Measurements from ENCODE around the gene ADAMTS10.

DNA sequence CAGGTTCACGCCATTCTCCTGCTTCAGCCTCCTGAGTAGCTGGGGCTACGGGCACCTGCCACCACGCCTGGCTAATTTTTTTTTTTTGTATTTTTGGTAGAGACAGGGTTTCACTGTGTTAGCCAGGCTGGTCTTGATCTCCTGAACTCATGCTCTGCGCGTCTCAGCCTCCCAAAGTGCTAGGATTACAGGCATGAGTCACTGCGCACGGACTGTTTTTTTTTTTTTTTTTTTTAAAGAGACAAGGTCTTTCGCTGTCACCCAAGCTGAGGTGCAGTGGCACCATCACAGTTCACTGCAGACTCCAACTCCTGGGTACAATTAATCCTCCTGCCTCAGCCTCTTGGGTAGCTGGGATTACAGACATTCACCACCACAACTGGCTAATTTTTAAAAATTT lies 8.2 kb upstream of the ADAMTS10 start:
- TF ChIP-seq, protein P1, sequence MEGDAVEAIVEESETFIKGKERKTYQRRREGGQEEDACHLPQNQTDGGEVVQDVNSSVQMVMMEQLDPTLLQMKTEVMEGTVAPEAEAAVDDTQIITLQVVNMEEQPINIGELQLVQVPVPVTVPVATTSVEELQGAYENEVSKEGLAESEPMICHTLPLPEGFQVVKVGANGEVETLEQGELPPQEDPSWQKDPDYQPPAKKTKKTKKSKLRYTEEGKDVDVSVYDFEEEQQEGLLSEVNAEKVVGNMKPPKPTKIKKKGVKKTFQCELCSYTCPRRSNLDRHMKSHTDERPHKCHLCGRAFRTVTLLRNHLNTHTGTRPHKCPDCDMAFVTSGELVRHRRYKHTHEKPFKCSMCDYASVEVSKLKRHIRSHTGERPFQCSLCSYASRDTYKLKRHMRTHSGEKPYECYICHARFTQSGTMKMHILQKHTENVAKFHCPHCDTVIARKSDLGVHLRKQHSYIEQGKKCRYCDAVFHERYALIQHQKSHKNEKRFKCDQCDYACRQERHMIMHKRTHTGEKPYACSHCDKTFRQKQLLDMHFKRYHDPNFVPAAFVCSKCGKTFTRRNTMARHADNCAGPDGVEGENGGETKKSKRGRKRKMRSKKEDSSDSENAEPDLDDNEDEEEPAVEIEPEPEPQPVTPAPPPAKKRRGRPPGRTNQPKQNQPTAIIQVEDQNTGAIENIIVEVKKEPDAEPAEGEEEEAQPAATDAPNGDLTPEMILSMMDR (IDR thresholded peaks at IDR 0.05; ENCODE audit: low read length) = no peak
- no peak for TF ChIP-seq EZH2 (optimal IDR thresholded peaks at IDR 0.05; ENCODE audit: low read depth, low read length)
